8988T (cell line): ENCODE data around the gene EBF3.

ENCODE experiments used
- DNase-seq: peaks from one replicate; pipeline ENCODE4 v3.0.0; 2011

EBF3 gene

GRCh38 chr10:129869596-129870473, 94.2 kb downstream of the EBF3 start:
- no peak for DNase-seq

DNA sequence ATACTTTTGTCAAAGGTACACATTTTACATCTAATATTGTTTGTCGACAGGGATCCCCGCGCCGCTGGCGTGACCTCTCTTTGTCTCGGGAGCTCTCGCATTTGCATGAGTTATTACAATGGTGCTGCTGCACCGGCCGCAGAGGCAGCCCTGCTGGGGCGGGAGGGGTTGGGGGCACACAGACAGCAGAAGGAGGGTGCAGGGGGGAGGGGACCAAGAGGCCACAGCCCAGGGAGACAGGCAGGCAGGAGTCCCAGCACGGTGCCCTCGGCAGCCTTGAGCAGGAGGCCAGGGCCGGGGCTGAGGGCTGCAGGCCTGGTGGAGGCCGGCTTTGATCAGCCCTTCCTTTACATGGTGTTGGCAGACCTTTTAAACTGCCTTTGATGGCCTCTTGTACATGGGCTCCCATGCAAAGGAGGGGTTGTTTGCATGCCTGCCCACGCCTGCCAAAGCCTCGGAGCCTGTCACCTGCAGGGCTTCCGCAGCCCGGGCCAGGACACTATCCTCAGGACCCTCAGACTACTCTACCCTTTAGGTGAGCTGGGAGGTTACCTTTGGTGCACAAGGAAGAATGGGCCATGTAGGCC, 95.5 kb downstream of the EBF3 start:
- DNase-seq: no peak

GRCh38 chr10:129867631-129868179, 96.4 kb downstream of the EBF3 start:
- no peak for DNase-seq

- DNase-seq: no peak
Observed at GRCh38 chr10:129866894-129867293, 97.2 kb downstream of the EBF3 start.

- no peak for DNase-seq
Observed at GRCh38 chr10:129865960-129866359, 98.1 kb downstream of the EBF3 start.

DNA sequence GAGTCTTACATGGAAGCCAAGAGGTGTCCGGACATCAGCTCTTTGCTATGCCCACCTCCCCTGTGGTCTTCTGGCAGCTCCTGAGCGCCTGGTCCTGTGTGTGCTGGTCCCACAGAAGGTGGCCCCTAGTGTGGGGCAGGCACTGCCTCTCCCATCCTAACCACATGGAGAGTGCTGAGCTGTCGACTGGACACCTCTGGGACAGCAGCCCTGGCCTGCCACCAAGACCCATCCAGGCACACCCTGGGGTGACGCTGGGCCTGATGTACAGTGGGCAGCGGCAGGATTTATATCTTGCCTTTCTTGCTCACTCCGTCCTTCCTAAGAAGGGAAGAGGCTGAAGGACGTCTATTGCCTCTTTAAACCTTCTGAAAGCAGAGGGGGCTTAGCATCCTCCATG, 98.7 kb downstream of the EBF3 start:
- no peak for DNase-seq

DNA sequence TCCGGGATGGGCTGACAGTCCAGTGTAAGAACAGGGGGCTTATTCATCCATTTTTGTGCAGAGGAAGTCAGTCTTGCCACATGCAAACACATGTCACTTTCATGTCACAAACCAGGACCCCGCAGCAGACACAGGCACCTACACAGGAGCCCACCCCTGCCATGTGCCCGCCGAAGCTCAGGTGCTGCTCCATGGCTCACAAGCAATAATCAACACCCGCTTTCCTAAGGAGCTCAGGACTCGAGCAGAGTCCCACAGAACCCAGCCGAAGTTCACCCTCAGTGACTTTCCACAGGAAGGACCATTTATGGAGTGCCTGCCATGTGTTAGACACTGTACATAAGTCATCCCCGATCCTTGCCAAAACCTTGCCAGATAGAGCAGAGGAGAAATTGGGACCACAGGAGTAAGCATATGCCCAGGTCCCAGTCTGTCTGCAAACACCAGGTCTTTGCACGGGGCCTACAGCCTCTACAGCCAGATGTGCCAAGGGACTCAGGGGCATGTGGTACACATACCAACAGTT, 99.4 kb downstream of the EBF3 start:
- no peak for DNase-seq

- no peak for DNase-seq
Observed at GRCh38 chr10:129864082-129864481, 100.0 kb downstream of the EBF3 start.

GRCh38 chr10:129863201-129863663, 100.8 kb downstream of the EBF3 start:
- no peak for DNase-seq

- no peak for DNase-seq
Observed at GRCh38 chr10:129861776-129862531, 102.1 kb downstream of the EBF3 start.

- DNase-seq: no peak
Observed at GRCh38 chr10:129860396-129860795, 103.7 kb downstream of the EBF3 start.

DNA sequence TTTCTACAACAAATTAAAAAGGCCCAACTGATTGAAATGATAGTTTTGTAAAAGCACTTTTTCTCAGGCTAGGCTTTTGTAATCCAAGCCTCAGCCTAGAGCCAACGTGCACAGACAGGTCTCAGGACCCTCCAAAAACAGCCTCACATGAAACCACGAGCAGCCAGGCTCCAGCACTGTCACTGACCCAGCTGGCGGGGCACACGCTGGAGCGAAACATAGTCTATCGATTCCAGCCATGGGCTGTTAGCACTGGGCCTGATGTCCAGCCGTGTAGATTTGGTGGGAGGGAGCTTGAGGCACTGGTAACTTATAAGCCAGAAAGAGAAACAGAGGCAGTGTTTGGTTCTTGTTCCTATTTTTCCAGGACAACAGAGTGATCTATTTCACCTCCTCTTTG, 104.5 kb downstream of the EBF3 start:
- DNase-seq: no peak

DNA sequence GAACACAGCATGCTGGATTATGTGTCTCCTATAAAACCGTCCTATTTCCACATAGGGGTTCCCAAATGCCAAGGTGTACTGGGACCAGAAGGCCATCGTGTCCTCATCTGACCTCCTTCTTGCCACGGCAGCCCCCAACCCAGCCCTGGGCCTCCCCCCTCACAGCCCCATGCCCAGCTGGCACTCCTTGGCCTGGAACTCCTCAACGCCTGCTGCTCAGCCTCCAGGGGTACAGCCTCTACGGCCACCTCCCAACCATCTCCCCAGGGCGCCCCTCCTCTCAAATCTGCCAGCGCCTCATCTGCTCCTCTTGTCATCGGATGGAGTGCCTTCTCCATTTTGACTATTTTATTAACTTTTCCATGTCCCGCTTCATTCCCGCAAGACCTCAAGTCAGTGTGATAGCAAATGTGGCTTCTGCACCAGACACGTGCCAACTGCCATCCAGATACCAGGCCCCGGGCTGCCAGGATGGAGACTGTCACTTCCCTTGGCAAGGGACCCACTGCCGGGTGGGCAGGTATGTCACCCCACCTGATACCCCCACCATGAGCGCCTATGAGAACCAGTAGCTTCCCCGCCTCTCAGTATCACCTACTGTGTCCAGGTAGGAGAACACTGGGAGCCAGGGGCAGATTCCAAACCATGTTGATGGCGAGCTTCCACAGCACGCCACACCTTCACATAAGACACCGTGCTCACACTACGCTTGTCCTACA, 106.7 kb downstream of the EBF3 start:
- DNase-seq: no peak

- no peak for DNase-seq
Observed at GRCh38 chr10:129855836-129856563, 108.1 kb downstream of the EBF3 start.

DNA sequence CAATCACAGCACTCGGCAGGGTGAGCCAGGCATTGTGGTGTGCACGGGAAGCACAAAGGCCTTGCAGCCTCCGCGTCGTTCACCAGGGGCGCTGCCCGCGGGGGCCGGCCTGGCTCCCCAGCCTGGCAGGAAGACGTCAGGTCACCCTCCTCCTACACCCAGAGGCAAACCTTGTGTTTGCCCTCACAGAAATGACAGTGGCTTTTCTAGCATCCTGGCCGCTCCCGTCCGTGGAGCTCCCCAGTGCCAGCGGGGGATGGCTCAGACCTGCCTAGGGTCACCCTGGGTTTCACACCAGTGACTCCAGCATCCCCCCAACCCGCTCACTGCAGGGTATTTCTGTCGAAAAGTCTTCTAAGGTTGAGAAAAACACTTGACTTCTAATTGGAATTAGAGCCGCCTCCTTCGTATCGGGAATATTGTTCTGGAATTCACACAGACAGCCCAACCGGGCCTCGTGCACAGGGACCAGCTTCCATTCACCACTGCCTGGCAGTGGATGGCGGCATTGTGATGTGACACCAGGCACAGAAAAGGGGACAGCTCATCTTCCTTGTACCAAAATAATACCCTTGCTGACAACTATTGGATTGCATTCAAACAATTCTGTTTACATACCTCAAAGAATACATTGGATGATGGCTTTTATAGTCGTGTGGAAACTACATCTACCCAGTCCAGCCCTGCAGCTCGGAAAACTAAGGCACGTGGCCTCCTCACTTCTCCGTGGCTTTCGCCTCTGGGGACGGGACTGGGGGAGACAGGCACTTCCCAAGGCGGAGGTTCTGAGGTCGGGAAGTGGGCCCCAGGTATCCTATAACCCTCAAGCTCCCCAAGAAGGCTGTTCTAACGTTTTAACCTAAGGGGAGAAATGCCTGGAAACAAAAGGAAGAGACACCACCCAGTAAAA, 109.0 kb downstream of the EBF3 start:
- DNase-seq: no peak

GRCh38 chr10:129854158-129854557, 109.9 kb downstream of the EBF3 start:
- no peak for DNase-seq

DNA sequence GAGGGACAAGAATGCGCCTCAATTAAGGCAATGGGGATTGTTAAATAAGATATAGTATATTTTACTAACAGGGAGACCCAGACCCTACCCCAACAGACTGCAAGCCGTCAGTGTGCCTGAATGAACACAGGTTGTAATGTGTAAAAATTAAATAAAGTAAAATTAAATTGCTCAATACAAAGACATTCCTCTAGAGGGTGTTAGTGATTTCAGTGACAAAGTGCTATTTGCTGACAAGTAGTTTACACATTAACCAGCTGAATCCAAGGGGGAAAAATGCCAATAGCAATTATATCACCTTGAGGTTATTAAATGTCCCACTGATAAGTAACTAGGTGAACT, 110.5 kb downstream of the EBF3 start:
- DNase-seq: no peak

DNA sequence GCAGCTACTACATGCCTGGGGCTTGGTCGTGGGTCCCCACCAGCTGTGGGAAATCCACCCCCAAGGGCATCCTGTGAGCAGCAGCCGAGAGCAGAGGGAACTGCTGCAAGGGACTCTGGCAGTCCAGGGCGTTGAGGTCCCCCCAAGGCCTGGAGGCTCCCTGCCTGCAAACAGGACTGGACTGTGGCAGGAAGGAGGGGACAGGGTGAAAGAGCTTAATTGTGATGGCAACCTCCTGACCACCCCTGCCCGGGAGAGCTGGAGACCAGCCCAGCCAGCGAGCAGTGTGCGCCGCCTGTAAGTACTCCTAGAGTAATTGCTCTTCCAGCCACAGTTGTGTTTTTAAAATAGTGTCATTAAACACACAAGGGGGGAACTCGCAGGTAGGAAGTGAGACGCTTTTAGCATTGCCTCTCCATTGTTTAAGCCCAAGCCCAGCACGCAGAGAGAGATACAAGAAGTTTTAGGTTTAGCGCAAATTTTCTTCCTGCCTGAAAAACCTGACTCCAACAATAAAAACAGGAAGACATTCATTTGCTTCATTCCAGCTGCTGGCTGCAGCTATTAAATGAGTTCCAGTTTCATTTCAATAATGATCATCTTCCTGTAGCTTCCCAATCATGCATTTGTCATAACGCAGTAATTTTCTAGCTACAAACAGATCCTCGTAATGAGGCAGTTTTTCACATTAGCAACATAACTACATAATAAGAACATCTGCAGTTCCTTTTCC, 111.1 kb downstream of the EBF3 start:
- DNase-seq: no peak

GRCh38 chr10:129851941-129852640, 112.0 kb downstream of the EBF3 start:
- no peak for DNase-seq
